NCI-H1048 (cell line): ENCODE measurements around the gene RIPK4.
A peak's percentile ranks its signal among the peaks of the same experiment; 100 is the strongest.

Source experiments
- DNase-seq: peaks from one replicate; lab custom pipeline; 2025; lab: John Stamatoyannopoulos, UW

The RIPK4 gene

GRCh38 chr21:41769111-41769510 lies 2.3 kb upstream of the RIPK4 start:
- DNase-seq: no peak

- DNase-seq: no peak
These were observed 1.7 kb upstream of the RIPK4 start for GRCh38 chr21:41768437-41769042.

GRCh38 chr21:41767606-41768436 lies 969 bp upstream of the RIPK4 start:
- no peak for DNase-seq

- no peak for DNase-seq
These were observed 624 bp downstream of the RIPK4 start for GRCh38 chr21:41765973-41766882.

GRCh38 chr21:41765420-41765821 lies 1.4 kb downstream of the RIPK4 start:
- no peak for DNase-seq

GRCh38 chr21:41764558-41765419 lies 2.1 kb downstream of the RIPK4 start:
- no peak for DNase-seq

- DNase-seq: no peak
These were observed 2.9 kb downstream of the RIPK4 start for GRCh38 chr21:41763996-41764395.

GRCh38 chr21:41763398-41763931 lies 3.4 kb downstream of the RIPK4 start:
- no peak for DNase-seq

- no peak for DNase-seq
These were observed 4.1 kb downstream of the RIPK4 start for GRCh38 chr21:41762753-41763152.

GRCh38 chr21:41761934-41762635 lies 4.8 kb downstream of the RIPK4 start:
- DNase-seq: no peak

- peak; percentile 49 for DNase-seq
These were observed 5.5 kb downstream of the RIPK4 start for GRCh38 chr21:41761211-41761933.

- no peak for DNase-seq
These were observed 6.4 kb downstream of the RIPK4 start for GRCh38 chr21:41760411-41760810.

- DNase-seq: no peak
These were observed 6.9 kb downstream of the RIPK4 start for GRCh38 chr21:41759926-41760325.

GRCh38 chr21:41759214-41759840 lies 7.5 kb downstream of the RIPK4 start:
- no peak for DNase-seq

GRCh38 chr21:41758550-41758949 lies 8.3 kb downstream of the RIPK4 start:
- no peak for DNase-seq

GRCh38 chr21:41755934-41756773 lies 10.7 kb downstream of the RIPK4 start:
- no peak for DNase-seq

- no peak for DNase-seq
These were observed 11.5 kb downstream of the RIPK4 start for GRCh38 chr21:41755258-41755933.

- DNase-seq: no peak
These were observed 12.4 kb downstream of the RIPK4 start for GRCh38 chr21:41754479-41754891.
